Measurements from ENCODE around the gene RPTOR.
A peak's percentile ranks its signal among the peaks of the same experiment; 100 is the strongest.

Gene RPTOR

GRCh38 chr17:80839511-80839941, 294.9 kb downstream of the RPTOR start:
- no peaks in the 10 kb centered on the region for H3K9me3 ChIP-seq (ENCODE audit: control insufficient read depth, insufficient read depth, low read depth, low read length)
- no peak overlapping the region for H3K4me3 ChIP-seq (ENCODE audit: low read depth, low read length)
- no peaks in the 10 kb centered on the region for H3K4me1 ChIP-seq (ENCODE audit: control insufficient read depth, insufficient read depth, low read length)
- TF ChIP-seq MZF1 (tag by site-specific recombination; IDR thresholded peaks at IDR 0.05; ENCODE audit: borderline replicate concordance) (no peak), GLIS1 (tag by site-specific recombination; IDR thresholded peaks at IDR 0.05) (peak; percentile 9; the same call in 1 of the 2 replicates), ZNF248 (tag by site-specific recombination; IDR thresholded peaks at IDR 0.05) (no peak)
- peaks cover 0 to 35% of the 10 kb centered on the region in 2 experiments; a peak in 1 of 3 replicates for H3K36me3 ChIP-seq (ENCODE audit: control insufficient read depth in 2 of 2, insufficient read depth in 1 of 2, low read length in 2 of 2)
- H3K27ac ChIP-seq (ENCODE audit: extremely low read depth, low read depth, low read length): no peak overlapping the region
- CTCF ChIA-PET: interaction anchor here (1.2 kb wide), 1 partner anchor 26 kb away, joined by 3 read pairs; no protein-coding TSS in a partner anchor
- POLR2A ChIA-PET: no interaction called here

GRCh38 chr17:80839970-80840369, 295.3 kb downstream of the RPTOR start:
- ChIA-PET CTCF (interaction anchor here (1.2 kb wide), 1 partner anchor 26 kb away, joined by 3 read pairs; no protein-coding TSS in a partner anchor), POLR2A (no interaction called here)
- Histone ChIP-seq H3K4me1 (ENCODE audit: control insufficient read depth, insufficient read depth, low read length) (no peaks in the 10 kb centered on the region), H3K36me3 (ENCODE audit: control insufficient read depth in 2 of 2, insufficient read depth in 1 of 2, low read length in 2 of 2) (peaks cover 0 to 35% of the 10 kb centered on the region in 2 experiments; a peak in 1 of 3 replicates), H3K27ac (ENCODE audit: extremely low read depth, low read depth, low read length) (no peak overlapping the region), H3K9me3 (ENCODE audit: control insufficient read depth, insufficient read depth, low read depth, low read length) (no peaks in the 10 kb centered on the region), H3K4me3 (ENCODE audit: low read depth, low read length) (no peak overlapping the region)
- TF ChIP-seq ZNF175 (tag by site-specific recombination; IDR thresholded peaks at IDR 0.05): no peak
- no peak for TF ChIP-seq AEBP2 (tag by site-specific recombination; IDR thresholded peaks at IDR 0.05; ENCODE audit: borderline replicate concordance)
- TF ChIP-seq OVOL3 (tag by site-specific recombination; IDR thresholded peaks at IDR 0.05): no peak
- TF ChIP-seq MEIS1 (CRISPR knock-in tag; IDR thresholded peaks at IDR 0.05; ENCODE audit: borderline replicate concordance): no peak
- no peak for TF ChIP-seq ZNF560 (tag by site-specific recombination; IDR thresholded peaks at IDR 0.05; ENCODE audit: borderline replicate concordance)
- no peak for TF ChIP-seq ZBTB11 (tag by site-specific recombination; conservative IDR thresholded peaks at IDR 0.05; ENCODE audit: low read depth)
- TF ChIP-seq ZNF2 (tag by site-specific recombination; IDR thresholded peaks at IDR 0.05): no peak
- no peak for TF ChIP-seq ZNF155 (tag by site-specific recombination; IDR thresholded peaks at IDR 0.05)
- no peak for TF ChIP-seq KLF9 (tag by site-specific recombination; IDR thresholded peaks at IDR 0.05; ENCODE audit: low read depth)
- TF ChIP-seq ZNF639 (tag by site-specific recombination; IDR thresholded peaks at IDR 0.05): no peak
- no peak for TF ChIP-seq ZXDB (tag by site-specific recombination; IDR thresholded peaks at IDR 0.05)
- no peak for TF ChIP-seq ZNF791 (tag by site-specific recombination; IDR thresholded peaks at IDR 0.05)
- no peak for TF ChIP-seq ZNF449 (tag by site-specific recombination; IDR thresholded peaks at IDR 0.05)
- no peak for TF ChIP-seq KLF8 (tag by site-specific recombination; IDR thresholded peaks at IDR 0.05)
